HG03520 (cell line): Measurements from ENCODE around the gene NGF.
"Not testable (repeated sequence)": the region's sequence is repeated elsewhere in the genome, so short reads cannot be mapped to it uniquely, and the experiment has no call there.

ENCODE experiments used
- ATAC-seq: cut with Tn5 transposase; IDR thresholded peaks from one replicate; pipeline ENCODE4 v1.9.1; 2021; ENCODE audit warnings: mild to moderate bottlenecking, moderate library complexity; ENCODE audit not compliant: unreplicated experiment

Gene NGF

DNA sequence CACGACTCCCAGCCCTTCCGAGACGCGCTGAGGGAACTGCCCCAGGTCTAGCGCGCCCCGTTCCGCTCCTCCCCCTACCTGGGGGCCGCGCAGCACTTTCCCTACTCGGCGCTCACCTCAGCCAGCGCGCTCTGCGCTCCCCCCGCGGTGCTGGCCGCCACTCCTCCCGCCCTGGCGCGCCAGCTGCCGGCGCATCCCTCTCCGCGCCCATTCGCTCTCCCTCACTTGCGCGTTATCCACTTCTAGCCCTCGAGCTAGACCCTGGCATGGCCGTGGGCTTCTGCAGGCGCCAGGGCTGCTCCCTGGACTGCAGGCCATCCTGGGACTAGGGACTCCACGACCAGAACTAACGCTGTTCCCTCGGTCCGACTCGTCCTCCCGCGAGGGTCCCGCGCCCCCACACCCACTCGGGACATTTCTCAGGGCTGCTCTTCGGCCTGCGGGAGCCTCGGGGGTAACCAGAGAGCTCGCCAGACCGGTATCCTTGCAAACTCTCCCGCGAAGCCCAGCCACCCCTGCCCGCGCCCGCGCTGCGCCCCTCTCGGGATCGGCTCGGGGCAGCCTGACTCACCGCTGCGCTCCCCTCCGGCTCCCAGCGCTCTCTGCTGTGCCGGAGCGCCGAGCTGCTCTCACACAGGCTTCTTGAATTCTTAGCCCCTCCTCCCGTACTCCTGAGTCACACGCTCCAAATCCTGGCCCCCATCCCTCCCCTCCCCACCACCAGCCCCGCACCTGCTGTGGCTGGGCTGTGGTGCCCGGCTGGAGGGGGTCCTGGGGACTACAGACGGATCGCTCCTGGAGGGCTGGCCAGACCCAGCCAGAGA, at the start of gene NGF:
Gene NGF (minus strand): TSS at position 617 of the 824 bp plus-strand sequence. CDS start 51,454 bp downstream, outside the sequence.
- ATAC-seq: no peak

DNA sequence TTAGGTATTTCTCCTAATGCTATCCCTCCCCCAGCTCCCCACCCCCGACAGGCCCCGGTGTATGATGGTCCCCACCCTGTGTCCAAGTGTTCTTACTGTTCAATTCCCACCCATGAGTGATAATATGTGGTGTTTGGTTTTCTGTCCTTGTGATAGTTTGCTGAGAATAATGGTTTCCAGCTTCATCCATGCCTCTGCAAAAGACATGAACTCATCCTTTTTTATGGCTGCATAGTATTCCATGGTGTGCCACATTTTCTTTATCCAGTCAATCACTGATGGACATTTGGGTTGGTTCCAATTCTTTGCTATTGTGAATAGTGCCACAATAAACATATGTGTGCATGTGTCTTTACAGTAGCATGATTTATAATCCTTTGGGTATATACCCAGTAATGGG, 45.4 kb upstream of the NGF start:
- not testable (repeated sequence) for ATAC-seq

DNA sequence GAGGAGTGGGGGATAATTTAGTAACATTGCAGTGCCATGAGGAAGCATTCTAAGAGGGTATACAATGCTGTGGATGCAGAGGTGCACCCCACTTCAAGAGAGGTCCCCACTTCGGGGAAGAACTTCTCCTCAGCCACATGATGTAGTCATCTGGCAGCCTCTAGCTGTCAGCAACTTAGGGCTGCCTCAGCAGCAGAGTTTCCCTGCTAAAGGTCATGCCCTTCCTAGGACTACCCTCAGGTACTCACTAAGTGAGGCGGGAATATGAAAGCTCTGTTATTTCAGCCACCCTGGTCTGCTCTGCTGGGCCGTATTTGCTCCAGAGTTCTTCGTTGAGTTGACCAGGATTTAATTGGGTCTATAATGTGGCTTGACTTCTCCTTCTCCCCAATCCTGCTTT, 41.9 kb upstream of the NGF start:
- ATAC-seq: no peak

DNA sequence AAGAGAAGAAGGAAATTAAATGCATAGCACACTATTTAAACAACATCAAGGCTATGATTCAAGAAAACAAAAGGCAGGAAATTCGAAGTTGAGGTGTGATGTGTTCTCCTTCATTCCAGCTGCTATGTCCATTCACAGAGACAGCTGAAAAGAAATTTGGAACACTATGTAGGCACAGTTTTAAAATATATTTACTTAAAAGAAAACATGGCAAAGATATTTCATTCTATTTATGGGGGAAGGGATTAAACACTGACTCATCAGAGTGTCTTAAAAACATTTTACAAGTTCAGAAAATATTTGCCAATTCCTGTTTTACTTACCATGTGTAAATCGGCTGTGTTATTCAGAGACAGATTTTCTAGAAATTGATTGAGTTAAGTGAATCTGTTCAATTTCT, 39.4 kb upstream of the NGF start:
- ATAC-seq: no peak

DNA sequence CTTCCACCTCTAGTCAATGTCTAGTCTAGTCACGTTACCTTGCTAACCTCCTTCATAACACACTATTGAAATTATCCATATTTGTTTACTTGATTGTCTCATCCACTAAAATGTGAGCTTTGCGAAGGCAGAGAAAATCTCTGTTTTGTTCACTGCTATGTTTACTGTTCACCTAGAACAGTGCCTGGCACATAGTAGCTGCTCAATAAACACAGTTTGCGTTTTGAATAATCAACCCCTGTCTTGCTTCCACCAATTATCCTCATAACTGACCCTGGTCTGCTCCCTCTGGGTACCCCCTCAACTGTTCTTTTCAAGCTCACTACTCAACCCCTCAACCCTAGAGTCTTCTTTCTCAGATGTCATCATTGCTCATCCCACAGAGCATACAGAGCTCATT, 36.5 kb upstream of the NGF start:
- no peak for ATAC-seq

DNA sequence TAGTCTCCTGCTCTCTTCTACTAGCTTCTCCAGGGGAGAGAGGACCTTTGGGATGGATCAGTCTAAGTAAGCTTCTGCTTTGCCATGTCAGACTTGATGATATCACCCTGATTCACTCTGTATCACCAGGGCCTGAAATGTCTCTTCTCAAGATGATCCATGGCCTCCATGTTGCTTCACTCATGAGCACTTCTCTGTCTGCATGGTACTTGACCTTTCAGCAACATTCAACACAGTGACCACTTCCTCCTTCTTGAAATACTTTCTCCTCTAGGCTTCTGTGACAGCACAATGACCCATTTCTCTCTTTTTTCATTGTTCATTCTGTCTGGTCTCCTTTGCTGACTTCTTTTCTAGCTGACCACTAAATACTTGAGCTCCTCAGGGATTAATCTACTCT, 35.3 kb upstream of the NGF start:
- no peak for ATAC-seq

DNA sequence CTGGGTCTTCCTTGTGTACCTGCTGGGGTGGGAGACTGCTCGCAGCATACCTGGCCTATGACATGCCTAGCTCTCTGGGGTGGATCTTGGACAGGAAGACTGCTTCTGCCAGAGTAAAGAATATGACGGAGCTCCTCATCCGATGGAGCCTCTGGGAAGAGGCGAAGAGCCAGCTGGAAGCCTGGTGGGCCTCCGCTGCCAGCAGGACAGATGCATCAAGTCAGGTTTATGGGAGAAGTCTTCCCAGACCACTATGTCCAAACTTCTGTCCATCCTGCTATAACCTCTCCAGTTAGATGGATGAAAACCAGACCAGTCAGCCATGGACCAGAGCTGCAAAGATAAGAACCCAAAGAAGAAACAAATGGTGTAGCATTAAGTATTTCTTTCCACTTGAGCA, 27.7 kb upstream of the NGF start:
- no peak for ATAC-seq

DNA sequence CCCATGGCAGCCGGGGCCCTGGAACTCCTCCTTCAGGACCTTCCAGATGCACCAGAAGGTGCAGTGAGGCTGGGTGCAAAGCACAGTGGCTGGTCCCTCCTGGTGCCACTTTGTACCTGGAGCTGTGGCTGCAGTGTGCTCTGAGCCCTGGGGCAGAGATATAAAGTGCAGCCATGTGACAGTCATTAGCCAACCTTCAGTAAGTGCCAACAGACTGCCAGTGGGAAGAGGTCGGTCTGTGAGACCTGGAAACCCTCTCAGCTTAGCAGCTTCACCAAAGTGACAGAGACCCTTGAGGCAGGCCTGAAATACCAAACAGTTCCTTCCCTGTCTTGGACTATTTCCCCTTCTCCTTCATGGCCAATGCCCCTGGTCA, 26.7 kb upstream of the NGF start:
- no peak for ATAC-seq

DNA sequence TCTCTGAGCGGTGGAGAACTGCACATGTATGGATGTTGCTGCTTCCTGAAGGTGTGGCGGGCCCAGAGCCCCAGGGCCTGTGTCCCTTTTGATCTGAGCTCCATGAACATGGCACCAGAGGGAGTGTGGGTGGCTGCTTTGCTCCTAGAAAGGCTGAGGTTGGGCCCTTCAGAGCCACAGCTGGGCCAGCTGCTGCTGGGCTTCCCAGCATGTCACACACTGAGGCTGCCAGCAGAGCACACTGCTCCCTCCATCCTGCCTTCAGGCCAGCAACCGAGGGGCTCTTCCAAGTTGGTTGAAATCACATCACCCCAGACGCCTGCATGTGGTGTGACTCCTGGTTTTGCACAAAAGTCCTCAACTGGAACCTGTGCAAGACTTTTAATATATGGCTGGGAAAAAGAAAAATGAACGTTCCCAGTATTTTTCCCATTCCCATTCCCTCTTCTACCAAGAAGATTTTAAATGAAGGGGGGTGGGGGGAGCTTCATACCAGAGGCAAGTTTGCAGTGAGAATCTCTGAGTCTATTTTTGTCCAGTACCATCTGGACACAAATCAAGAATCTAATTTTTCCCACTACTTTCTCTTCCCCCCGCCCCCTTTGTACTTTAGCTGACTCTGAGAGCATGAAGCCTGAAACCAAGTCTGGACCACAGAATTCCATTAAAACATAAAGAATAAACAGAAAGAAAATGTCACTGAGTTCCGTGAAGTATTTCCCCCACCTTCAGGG, 26.2 kb upstream of the NGF start:
- no peak for ATAC-seq

DNA sequence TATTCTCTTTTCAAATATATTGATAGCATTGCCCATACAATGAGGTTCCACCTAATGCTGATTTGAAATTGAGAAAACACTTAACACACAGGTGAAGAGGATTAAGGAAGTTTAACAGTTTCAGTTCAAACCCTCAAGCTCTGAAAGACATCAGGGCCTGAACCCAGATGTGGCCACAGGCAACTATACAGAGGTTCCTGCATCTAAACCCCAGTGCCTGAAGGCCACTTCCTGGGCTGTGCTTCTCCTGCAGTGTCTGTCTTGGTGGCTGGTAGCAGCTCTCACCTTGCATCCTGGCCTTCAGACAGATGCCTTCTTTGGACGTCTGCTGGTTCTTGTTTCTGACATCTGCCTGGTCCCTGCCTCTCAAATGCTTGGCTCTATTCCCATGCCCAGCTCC, 25.1 kb upstream of the NGF start:
- no peak for ATAC-seq

DNA sequence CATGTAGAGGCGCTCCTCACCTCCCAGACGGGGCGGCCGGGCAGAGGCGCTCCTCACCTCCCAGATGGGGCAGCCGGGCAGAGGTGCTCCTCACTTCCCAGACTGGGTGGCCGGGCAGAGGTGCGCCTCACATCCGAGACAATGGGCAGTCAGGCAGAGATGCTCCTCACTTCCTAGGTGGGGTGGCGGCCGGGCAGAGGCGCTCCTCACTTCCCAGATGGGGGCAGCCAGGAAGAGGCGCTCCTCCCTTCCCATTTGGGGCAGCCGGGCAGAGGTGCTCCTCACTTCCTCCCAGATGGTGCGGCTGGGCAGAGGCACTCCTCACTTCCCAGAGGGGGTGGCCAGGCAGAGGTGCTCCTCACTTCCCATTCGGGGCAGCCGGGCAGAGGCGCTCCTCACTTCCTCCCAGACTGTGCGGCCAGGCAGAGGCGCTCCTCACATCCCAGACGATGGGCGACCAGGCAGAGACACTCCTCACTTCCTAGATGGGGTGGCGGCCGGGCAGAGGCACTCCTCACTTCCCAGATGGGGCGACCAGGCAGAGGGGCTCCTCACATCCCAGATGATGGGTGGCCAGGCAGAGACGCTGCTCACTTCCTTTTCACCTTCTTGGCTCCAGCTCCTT, 22.6 kb upstream of the NGF start:
- not testable (repeated sequence) for ATAC-seq

DNA sequence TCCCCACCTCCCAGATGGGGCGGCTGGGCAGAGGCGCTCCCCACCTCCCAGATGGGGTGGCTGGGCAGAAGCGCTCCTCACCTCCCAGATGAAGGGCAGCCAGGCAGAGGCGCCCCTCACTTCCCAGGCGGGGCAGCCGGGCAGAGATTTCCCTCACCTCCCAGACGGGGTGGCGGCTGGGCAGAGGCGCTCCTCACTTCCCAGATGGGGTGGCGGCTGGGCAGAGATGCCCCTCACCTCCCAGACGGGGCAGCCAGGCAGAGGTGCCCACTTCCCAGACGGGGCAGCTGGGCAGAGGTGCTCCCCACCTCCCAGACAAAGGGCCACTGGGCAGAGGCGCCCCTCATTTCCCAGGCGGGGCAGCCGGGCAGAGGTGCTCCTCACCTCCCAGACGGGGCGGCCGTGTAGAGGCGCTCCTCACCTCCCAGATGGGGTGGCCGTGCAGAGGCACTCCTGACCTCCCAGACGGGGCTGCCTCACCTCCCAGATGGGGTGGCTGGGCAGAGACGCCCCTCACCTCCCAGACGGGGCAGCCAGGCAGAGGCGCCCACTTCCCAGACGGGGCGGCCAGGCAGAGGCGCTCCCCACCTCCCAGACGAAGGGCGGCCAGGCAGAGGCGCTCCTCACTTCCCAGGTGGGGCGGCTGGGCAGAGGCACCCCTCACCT, 21.9 kb upstream of the NGF start:
- not testable (repeated sequence) for ATAC-seq

DNA sequence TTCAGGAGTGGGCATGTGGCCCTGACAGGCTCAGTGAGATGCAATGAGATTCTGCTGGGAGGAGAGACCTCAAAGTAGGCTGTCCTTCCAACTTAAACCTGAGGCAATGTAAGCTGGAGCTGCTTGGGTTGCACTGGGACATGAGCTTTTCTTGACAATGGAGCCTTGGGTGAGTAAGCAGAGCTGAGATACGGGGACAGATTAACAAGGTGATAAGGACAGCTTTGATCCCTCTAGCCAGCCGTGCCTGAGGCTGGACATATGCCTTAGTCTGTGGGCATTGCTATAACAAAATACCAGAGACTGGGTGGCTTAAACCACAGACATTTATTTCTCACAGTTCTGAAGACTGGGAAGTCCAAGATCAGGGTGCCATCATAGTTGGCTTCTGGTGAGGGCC, 18.3 kb upstream of the NGF start:
- no peak for ATAC-seq

DNA sequence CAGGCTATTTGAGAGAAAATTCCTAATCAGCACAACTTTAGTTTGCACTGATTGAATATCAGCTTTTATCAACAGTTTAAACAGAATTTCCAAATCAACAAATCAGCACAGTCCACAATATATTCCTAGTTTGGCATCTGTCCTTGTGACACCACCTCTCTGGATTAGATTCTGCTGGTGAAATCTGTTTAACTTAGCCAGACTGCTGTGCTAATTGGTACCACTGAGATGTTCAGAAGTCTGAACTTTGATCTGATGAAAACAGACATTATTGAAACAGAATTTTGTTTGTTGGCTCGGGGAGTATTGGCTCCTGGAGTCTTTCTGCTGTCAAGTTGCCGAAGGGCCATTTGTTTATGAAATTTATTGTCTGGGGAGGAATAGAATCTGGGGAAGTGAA, 17.0 kb upstream of the NGF start:
- no peak for ATAC-seq

DNA sequence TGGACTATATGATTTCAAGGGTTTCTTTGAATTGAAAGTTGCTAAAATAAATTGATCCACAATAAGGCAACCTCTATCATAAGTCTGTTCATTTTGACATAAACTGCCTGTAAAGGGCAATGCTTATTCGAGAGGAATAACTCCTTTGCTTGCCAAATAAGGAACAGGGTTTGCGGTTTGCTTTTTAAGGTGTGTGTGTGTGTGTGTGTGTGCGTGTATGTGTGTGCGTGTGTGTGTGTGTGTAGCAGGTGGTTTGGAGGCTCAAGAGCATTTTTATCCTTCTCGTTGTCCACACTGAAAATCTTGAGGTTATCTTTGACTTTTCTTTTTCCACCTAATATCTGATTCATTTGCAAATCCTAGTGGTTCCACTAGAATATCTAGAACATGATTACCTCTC, 13.1 kb upstream of the NGF start:
- no peak for ATAC-seq

DNA sequence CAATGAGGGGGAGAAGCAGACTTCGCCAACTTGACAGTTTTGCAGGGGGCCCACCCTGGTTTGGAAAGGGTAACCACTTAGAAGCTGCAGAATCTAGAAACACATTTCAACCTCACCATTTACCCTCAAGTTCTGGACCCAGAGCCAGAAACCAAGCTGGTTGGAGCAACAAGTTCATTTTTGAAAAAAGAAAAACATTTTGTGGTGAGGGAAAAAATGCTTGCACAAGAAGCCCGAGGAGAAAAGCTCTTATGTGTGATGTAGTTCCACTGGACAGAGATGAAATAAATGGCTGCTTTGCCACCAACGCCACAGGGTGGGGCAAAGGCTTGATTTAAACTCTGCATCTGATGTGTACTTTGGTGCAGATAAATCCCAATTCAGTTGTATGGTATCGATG, 10.6 kb upstream of the NGF start:
- ATAC-seq: no peak

DNA sequence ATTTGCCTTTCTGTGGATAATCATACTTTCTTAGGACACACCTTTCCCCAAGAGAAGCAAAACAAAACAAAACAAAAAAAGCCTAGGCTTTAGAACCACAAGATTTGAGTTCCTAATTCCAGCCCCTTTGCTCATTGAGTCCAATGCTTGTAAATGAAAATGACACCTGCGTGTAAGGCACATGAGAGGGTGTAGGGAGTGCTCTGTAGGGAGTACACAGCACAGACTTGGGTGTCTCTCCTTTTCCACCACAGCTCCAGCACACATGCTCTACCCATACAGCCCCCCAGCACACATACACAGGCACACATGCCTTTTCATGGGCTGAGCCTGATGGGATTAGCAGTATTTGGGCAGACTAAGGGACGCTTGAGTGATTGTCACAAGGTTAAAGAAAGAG, 9.2 kb upstream of the NGF start:
- ATAC-seq: no peak

DNA sequence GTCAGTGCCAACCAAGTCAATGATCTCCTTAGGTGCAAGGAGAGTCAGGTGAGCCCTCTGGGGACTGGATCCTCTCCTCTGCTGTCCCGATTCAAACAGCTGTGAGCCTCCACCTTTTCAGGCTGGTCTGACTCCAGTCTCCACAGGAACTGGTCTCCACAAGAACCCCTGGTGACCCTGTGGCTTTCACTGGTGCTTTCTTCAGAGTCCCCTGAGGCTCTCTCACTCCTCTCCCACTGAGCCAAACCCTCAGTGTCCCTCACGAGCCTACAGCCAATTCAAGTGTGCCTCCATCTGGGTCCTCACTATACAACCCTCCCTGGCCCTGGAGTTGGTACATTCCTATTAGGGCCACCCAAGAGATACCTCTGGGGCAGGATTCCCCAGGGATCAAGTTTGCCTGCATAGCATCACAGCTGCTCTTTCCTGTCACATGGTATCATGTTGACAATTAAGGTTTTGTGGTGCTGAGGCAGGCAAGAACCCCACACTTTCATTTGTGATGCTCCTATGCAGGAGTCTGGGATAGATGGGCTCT, 5.2 kb upstream of the NGF start:
- ATAC-seq: no peak

DNA sequence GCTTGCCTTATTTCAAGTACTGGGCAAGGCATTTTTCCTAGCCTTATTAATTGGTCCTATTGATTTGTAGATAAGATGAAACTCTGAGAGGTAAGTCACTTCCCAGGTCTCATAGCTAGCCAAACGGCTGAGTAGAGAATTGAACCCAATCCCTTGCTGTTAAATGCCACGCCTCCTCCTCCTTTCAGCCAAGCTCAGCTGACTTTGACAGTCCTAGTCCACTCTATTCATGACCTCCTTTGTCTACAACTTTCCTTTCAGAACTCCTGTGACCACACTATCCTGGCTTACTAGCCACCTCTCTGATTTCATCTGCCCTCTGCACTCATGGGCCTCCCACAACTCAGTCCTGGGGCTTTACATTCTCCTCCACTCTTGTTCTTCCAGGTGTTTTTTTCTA, 3.9 kb upstream of the NGF start:
- no peak for ATAC-seq

DNA sequence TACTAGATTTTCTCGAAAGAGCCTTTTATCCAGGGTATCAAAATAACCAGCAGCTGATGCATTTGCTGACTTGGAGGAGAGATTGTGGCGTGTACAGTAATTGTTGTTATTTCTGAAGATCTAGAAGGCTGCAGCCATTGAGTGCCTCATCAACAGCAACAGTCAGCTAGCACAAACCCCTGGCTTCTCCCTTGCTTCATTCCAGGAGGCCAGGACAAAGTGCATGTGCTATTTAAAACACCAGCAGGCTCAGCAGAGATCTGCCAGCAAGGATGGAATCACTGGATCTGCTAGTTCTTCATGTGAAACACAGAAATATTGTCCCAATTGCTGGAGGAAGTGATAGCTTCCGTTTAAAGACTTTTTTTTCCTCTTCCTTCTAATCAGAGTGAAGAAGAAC, 2.8 kb upstream of the NGF start:
- ATAC-seq: no peak

DNA sequence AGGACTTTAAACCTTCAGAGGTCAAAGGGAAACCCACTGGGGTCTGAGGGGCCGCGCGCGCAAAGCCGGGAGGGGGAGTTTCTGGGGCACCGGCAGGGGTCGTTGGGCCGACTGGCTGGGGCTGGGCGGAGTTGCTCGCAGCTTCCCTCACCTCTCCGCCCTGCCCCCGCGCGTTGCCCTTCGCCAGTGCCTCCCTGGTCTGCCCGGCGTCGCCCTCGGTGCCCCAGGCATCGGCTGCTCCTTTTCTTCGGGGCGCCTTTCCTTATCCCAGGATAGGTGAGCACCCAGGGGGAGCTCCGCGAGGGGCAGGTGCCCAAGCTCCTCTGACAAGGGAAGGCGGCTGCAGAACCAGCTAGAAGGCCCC, 390 bp upstream of the NGF start:
- ATAC-seq: no peak
